Measurements from ENCODE around the gene NFATC4. TPM values are rescaled to one million over a fixed set of nuclear protein-coding genes. Genes with fewer than 3 reads are reported as not detected.
"Not testable (repeated sequence)": the region's sequence is repeated elsewhere in the genome, so short reads cannot be mapped to it uniquely, and the experiment has no call there.

NFATC4 gene
- total RNA-seq, 2 experiments from 2014 or later: not detected

DNA sequence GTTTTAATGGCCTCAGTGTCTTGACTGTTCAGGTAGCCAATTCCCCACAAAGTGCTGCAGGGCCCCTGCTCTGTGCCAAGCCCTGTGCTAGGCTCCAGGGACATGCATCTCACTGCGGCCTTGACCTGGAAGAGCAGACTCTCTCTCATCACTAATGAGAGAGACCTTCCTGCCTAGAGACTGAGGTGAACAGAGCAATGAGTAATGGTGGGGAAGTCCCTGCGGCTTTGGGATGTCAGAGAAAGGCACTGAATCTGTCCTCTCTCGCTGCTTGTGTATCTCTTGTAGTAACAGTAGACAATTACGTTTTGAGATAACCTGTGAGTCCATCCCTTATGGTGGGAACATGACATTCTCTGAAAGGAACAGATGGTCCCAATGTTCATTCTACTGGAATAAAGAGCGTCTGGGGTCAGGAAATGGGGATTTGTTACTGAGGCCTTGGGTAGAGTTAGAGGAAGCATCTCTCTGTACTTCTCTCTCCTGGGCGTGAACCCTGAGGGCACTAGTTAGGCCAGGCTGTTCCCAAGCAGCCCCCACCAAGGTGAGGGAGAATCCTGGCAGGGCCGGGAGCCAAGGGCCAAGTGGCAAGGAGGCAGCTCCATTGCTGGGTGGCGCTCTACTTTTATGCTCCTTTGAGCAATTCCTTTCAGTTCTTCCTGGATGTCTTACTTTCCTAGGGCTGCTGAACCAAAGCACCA lies 13.5 kb downstream of the NFATC4 start:
- H3K27me3 Mint-ChIP-seq: peaks cover 8% of the 10 kb centered on the region
- intact Hi-C loops (cut with micrococcal nuclease): no loop called here
- peak; percentile 25 for DNase-seq
- H3K4me1 Mint-ChIP-seq (ENCODE audit: low read depth): peaks cover 3% of the 10 kb centered on the region
- ChIA-PET POLR2A (no interaction called here), CTCF (interaction anchor here (1.3 to 1.6 kb wide), 2 partner anchors 48 to 50 kb away, joined by 3 to 4 read pairs; no protein-coding TSS in a partner anchor)
- no peak overlapping the region for H3K27ac Mint-ChIP-seq
- no peaks in the 10 kb centered on the region for H3K36me3 Mint-ChIP-seq
- H3K9me3 Mint-ChIP-seq: no peaks in the 10 kb centered on the region
- no peak overlapping the region for H3K4me3 Mint-ChIP-seq

DNA sequence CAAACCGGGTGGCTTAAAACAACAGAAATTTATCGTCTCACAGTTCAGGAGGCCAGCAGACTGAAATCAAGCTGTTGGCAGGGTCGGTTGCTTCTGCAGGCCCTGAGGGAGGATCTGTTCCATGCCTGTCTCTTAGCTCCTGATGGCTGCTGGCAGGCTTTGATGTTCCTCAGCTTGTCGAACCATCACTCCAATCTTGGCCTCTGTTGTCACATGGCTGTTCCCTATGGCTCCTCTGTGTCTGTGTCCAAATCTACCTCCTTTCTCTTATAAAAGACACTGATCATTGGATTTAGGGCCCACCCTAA lies 14.0 kb downstream of the NFATC4 start:
- CTCF ChIA-PET: interaction anchor here (1.3 to 1.6 kb wide), 2 partner anchors 48 to 49 kb away, joined by 3 to 4 read pairs; no protein-coding TSS in a partner anchor
- peaks cover 3% of the 10 kb centered on the region for H3K4me1 Mint-ChIP-seq (ENCODE audit: low read depth)
- H3K4me3 Mint-ChIP-seq: no peak overlapping the region

DNA sequence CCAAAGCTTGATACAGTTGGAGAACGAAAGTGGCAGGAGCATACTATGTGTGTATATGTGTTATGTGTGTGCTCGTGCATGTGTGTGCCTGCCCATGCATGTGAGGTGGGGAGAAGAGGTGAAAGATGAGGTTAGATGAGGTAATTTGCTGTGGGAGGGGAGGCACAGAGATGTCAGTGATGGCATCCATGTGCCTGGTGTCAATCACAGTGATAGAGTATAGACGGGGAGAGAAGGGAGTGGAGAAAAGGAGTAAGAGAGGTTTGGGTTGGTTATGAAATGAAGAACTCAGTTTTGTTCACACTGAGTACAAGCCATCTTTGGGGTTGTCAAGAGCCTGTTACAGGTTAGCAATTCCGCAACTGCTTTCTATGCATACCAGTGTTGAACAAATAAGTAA lies 16.2 kb downstream of the NFATC4 start:
- no peak overlapping the region for H3K27ac Mint-ChIP-seq
- H3K27me3 Mint-ChIP-seq: peaks cover 5% of the 10 kb centered on the region
- DNase-seq: no peak
- POLR2A ChIA-PET: no interaction called here
- H3K9me3 Mint-ChIP-seq: no peaks in the 10 kb centered on the region
- no peaks in the 10 kb centered on the region for H3K36me3 Mint-ChIP-seq
- intact Hi-C loops (cut with micrococcal nuclease): no loop called here
- no peak overlapping the region for H3K4me3 Mint-ChIP-seq
- CTCF ChIA-PET: interaction anchor here (1.1 kb wide), 1 partner anchor 51 kb away, joined by 3 read pairs; no protein-coding TSS in a partner anchor
- H3K4me1 Mint-ChIP-seq (ENCODE audit: low read depth): peaks cover 3% of the 10 kb centered on the region

More for the DNA sequence above, 14.0 kb downstream of the NFATC4 start:
- Mint-ChIP-seq H3K27me3 (peaks cover 5% of the 10 kb centered on the region), H3K27ac (no peak overlapping the region), H3K9me3 (no peaks in the 10 kb centered on the region), H3K36me3 (no peaks in the 10 kb centered on the region)
- intact Hi-C loops (cut with micrococcal nuclease): no loop called here
- no peak for DNase-seq
- POLR2A ChIA-PET: no interaction called here

DNA sequence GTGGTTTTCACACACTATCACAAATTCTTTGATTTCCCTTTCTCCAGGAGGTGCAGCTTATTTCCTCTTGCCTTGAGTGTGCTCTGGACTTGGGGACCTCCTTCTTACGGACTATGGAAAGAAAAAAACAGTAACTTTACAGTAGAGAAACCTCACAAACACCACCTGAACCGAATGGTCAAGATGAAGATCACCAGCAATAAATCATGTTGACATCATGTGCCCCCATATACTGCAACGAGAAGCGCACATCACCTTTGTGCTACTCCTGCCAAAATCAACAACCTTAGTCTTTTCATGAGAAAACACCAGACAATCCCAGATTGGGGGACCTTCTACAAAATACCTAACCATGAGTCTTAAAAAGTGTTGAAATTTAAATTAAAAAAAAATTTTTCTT lies 17.5 kb downstream of the NFATC4 start:
- Mint-ChIP-seq H3K27ac (no peak overlapping the region), H3K4me1 (ENCODE audit: low read depth) (peaks cover 3% of the 10 kb centered on the region), H3K36me3 (no peaks in the 10 kb centered on the region), H3K9me3 (no peaks in the 10 kb centered on the region), H3K27me3 (peaks cover 7% of the 10 kb centered on the region), H3K4me3 (no peak overlapping the region)
- DNase-seq: no peak
- POLR2A ChIA-PET: no interaction called here
- CTCF ChIA-PET: interaction anchor here (1.1 kb wide), 1 partner anchor 52 kb away, joined by 3 read pairs; no protein-coding TSS in a partner anchor
- intact Hi-C loops (cut with micrococcal nuclease): no loop called here

DNA sequence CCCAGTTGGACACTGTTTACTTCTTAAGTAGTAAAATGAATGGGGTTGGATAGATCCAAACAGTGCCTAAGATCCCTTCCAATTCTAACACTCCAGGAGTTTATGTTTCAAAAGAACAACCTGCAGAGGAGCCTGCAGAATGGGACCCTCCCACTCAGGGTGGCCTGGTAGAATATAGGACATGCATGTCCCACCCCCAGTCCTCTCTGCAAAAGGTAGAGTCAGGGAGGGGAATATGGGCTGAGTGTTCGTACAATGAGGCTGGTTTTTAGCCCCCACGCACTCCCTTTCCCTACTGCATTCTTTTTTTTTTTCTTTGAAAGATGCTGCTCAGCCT lies 19.0 kb downstream of the NFATC4 start:
- ChIA-PET CTCF (interaction anchor here (1.5 kb wide), 1 partner anchor 45 kb away, joined by 4 read pairs; no protein-coding TSS in a partner anchor), POLR2A (no interaction called here)
- intact Hi-C loops (cut with micrococcal nuclease): no loop called here
- Mint-ChIP-seq H3K36me3 (no peaks in the 10 kb centered on the region), H3K4me1 (ENCODE audit: low read depth) (no peaks in the 10 kb centered on the region), H3K27me3 (peaks cover 11% of the 10 kb centered on the region), H3K4me3 (no peak overlapping the region), H3K9me3 (no peaks in the 10 kb centered on the region), H3K27ac (no peak overlapping the region)
- DNase-seq: no peak

DNA sequence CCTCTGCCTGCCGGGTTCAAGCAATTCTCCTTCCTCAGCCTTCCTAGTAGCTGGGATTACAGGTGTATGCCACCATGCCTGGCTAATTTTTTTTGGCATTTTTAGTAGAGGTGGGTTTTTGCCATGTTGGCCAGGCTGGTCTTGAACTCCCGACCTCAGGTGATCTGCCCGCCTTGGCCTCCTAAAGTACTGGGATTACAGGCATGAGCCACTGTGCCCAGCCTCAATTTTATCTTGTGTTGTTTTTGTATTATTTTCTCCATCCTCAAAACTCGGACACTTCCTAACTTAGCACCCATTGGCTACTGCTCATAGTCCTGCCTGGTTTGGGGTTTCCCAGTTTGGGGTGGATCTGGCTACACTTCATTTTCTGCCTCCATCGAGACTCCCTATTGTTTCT lies 19.6 kb downstream of the NFATC4 start:
- CTCF ChIA-PET: interaction anchor here (1.5 kb wide), 1 partner anchor 44 kb away, joined by 4 read pairs; no protein-coding TSS in a partner anchor
- H3K4me1 Mint-ChIP-seq (ENCODE audit: low read depth); intact Hi-C loops (cut with micrococcal nuclease); H3K4me3 Mint-ChIP-seq; DNase-seq; POLR2A ChIA-PET; H3K27ac Mint-ChIP-seq; H3K36me3 Mint-ChIP-seq; H3K9me3 Mint-ChIP-seq: not testable (repeated sequence)
- peaks cover 14% of the 10 kb centered on the region for H3K27me3 Mint-ChIP-seq

DNA sequence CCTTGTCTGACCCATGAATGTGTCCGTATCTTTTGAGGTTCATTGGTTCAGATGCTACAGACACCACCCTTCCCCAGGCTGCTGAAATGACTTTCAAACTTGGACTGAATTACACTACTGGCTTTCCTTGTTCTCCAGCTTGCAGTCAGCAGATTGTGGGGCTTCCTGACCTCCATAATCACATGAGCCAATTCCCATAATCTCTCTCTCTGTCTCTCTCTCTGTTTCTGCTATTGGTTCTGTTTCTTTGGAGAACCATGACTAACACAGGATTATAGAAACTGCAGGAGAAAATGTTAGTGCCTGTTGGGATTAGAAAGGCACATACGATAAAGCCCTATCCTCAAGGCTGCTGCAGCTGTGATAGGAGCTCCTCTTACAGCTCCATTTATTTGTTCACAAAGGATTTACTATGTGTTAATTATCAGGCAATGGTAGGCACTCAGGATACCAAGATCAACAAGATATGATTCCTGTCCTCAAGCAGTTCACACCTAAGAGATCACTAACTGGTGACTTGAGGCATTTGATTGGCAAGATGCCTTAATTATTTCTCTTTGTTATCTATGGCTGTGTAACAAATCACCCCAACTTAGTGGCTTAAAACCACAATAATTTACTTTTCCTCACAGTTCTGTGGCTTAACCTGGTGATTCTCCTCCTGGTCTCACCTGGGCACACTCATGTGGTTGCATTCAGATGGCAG lies 20.6 kb downstream of the NFATC4 start:
- peaks cover 15% of the 10 kb centered on the region for H3K27me3 Mint-ChIP-seq
- ChIA-PET CTCF (interaction anchor here (1.0 kb wide), 1 partner anchor 15 kb away, joined by 3 read pairs; no protein-coding TSS in a partner anchor), POLR2A (no interaction called here)
- intact Hi-C loops (cut with micrococcal nuclease): no loop called here
- DNase-seq: no peak
- no peaks in the 10 kb centered on the region for H3K9me3 Mint-ChIP-seq
- no peaks in the 10 kb centered on the region for H3K36me3 Mint-ChIP-seq
- H3K4me1 Mint-ChIP-seq (ENCODE audit: low read depth): no peaks in the 10 kb centered on the region
- H3K27ac Mint-ChIP-seq: no peak overlapping the region
- H3K4me3 Mint-ChIP-seq: no peak overlapping the region

DNA sequence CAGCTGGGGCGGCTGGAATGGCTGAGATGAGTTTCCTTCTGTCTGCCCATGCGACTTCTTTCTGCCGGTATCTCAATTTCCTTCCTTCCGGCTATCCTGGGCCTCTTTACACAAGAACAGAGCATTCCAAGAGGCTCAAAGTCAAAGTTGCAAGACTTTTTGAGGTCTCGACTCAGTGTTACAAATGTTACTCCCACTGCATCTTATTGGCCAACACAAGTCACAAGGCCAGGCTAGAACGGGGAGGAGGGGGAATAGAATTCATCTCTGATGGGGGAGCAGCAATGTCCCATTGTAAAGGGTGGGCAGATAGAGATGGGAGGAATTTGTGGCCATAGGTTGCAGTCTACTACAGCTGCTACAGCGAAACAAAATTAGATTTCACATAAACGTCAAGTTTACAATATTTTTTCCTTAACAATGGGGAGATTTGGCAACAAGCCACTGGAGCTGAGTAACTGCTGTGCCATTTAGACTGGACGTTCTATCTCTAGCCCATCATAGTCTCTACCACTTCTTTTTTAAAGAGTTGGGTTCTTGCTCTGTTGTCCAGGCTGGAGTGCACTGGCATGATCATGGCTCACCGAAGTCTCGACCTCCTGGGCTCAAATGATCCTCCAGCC lies 21.4 kb downstream of the NFATC4 start:
- H3K4me3 Mint-ChIP-seq: no peak overlapping the region

DNA sequence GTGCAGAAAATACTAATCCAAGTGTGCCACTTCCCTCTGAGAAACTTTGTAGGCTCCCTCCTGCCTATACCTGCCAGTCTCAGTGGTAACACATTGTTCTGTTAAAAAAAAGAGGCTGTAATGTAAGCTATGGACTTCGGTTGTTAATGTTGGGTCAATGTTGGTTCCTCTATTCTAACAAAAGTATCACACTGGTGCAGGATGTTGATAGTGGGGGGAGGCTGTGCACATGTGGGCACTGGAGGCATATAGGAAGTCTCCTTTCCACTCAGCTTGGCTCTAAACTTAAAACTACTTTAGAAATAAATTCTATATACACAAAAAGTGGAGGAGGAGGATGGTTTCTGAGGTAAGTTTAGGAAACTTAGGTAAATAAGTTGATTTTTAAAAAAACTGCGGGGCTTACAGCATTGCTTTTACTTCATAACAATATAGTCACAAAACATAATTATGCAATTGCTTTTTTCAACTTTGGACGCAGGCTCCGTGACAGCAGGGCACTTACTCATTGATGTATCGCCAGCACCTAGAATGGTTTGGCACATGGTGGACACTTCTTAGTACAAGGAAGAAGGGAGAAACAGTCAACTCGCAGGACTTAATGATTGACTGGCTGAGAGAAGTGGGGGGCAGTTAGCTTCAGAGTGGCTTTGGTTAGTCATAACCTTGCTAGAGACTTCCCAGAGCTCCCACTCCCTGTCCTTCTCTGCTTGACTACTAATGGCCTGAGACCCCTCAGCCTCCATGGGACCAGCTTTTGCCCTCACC lies 22.9 kb downstream of the NFATC4 start:
- ChIA-PET CTCF (no interaction called here), POLR2A (no interaction called here)
- Mint-ChIP-seq H3K9me3 (no peaks in the 10 kb centered on the region), H3K27ac (no peak overlapping the region), H3K4me1 (ENCODE audit: low read depth) (no peaks in the 10 kb centered on the region), H3K27me3 (peaks cover 10% of the 10 kb centered on the region), H3K4me3 (no peak overlapping the region), H3K36me3 (no peaks in the 10 kb centered on the region)
- intact Hi-C loops (cut with micrococcal nuclease): no loop called here
- no peak for DNase-seq

More for the DNA sequence above, 21.4 kb downstream of the NFATC4 start:
- CTCF ChIA-PET: interaction anchor here (1.0 kb wide), 1 partner anchor 16 kb away, joined by 3 read pairs; no protein-coding TSS in a partner anchor
- DNase-seq: no peak
- Mint-ChIP-seq H3K9me3 (no peaks in the 10 kb centered on the region), H3K36me3 (no peaks in the 10 kb centered on the region), H3K4me1 (ENCODE audit: low read depth) (no peaks in the 10 kb centered on the region), H3K27ac (no peak overlapping the region), H3K27me3 (peaks cover 13% of the 10 kb centered on the region)
- intact Hi-C loops (cut with micrococcal nuclease): no loop called here
- POLR2A ChIA-PET: no interaction called here

DNA sequence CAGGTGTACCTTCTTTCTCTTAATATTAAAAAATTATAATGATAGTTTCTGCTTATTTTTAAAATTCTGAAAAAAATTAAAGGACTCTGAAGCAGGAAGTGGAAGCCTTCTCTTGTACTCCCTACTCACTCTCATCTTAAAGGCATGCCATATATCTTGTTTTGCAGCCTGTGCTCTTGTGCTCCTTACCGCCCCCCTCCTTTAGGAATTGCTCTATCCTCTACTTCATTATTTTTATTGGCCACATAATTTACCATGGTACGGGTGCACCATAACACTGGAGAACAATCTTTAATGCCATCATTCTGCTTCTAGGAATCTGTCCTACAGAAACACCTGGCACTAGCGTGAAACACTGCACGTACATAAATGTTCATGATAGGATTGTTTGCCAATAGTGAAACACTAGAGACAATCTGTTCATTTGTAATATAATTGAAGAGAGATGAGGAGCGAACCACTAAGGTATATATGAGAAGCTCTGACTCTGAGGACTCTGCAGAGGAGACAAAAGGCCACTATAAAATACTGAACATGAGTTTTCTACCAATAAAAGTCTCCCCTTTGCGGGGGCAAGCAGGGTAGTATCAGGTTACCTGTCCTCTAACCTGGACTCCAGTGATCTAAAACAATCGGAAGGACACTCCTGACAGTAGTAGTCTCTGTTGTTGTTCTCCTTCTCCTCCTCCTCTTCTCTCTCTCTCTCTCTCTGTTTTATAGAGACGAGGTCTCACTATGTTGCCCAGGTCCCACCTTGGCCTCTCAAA lies 24.5 kb downstream of the NFATC4 start:
- Mint-ChIP-seq H3K27me3 (peaks cover 10% of the 10 kb centered on the region), H3K9me3 (no peaks in the 10 kb centered on the region), H3K36me3 (no peaks in the 10 kb centered on the region), H3K4me3 (no peak overlapping the region), H3K4me1 (ENCODE audit: low read depth) (no peaks in the 10 kb centered on the region), H3K27ac (no peak overlapping the region)
- POLR2A ChIA-PET: no interaction called here
- no peak for DNase-seq
- CTCF ChIA-PET: interaction anchor here (0.7 kb wide), 1 partner anchor 255 kb away, joined by 3 read pairs; no protein-coding TSS in a partner anchor
- intact Hi-C loops (cut with micrococcal nuclease): no loop called here

DNA sequence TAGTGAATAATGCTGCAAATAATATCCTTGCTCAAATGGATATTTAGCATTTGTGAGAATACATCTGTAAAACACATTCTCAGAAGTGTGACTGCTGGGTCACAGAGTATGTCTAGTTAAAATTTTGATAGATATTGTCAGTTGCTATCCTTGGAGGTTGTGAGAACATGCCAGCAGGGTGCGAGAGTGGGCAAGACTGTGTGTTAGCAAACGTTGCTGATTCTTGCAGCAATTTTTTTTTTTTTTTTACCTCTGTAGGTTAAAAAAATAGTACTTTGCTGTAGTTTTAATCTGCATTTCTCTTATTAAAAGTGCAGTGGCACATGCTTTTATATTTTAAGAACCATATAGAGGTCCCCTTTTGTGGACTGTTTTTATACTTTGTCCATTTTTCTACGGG lies 26.3 kb downstream of the NFATC4 start:
- Mint-ChIP-seq H3K27ac (no peak overlapping the region), H3K27me3 (peaks cover 10% of the 10 kb centered on the region), H3K9me3 (no peaks in the 10 kb centered on the region), H3K4me1 (ENCODE audit: low read depth) (peaks cover 2% of the 10 kb centered on the region), H3K4me3 (no peak overlapping the region), H3K36me3 (no peaks in the 10 kb centered on the region)
- CTCF ChIA-PET: no interaction called here
- no peak for DNase-seq
- POLR2A ChIA-PET: no interaction called here
- intact Hi-C loops (cut with micrococcal nuclease): no loop called here

All from activated CD4-positive, alpha-beta memory T cell treated with anti-CD3 and anti-CD28 coated beads for 36 hours (primary cell).